OCI-LY7 (cell line): Measurements from ENCODE around the gene CCNL1. TPM values are rescaled to one million over a fixed set of nuclear protein-coding genes. Genes with fewer than 3 reads are reported as not detected.
A peak's percentile ranks its signal among the peaks of the same experiment; 100 is the strongest.

Experiments used
- BruUV-seq: library from RNA; stranded (reverse); fragments of 400-500 nt; replicated peaks from 2 replicates; lab custom pipeline; 2021; lab: Mats Ljungman, UMichigan
- CTCF ChIA-PET: fragments of 300-600 bp; sonication (Branson Sonifier 250); formaldehyde crosslinking; loops from one replicate; lab custom pipeline; 2022; ENCODE audit warnings: antibody characterized with exemption; ENCODE audit not compliant: unreplicated experiment; lab: Charles Lee
- POLR2A ChIA-PET: fragments of 300-600 bp; sonication (Branson Sonifier 250); formaldehyde crosslinking; loops from one replicate; lab custom pipeline; 2022; ENCODE audit warnings: antibody characterized with exemption; lab: Charles Lee
- DNase-seq: peaks from one replicate; pipeline ENCODE4 v3.0.0-alpha.2; 2015; ENCODE audit warnings: low spot score
- H2AFZ ChIP-seq: fragments of 200-600 bp; sonication (generic), shearing (Covaris generic); 2 replicates; pipeline ENCODE4 v1.6.1; 2014; ENCODE audit warnings: mild to moderate bottlenecking, antibody characterized with exemption, low read length, moderate library complexity
- H3K27ac ChIP-seq: fragments of 200-600 bp; sonication (generic); 2 replicates; pipeline ENCODE4 v1.5.1; 2014; ENCODE audit warnings: mixed run types, low read depth, mild to moderate bottlenecking, moderate library complexity, low read length, inconsistent platforms; ENCODE audit not compliant: poor library complexity, severe bottlenecking
- H3K36me3 ChIP-seq: fragments of 200-600 bp; sonication (generic); 2 replicates; pipeline ENCODE4 v1.6.1; 2014; ENCODE audit warnings: mild to moderate bottlenecking, antibody characterized with exemption, low read length, moderate library complexity, mixed read lengths; ENCODE audit not compliant: insufficient read depth
- H3K4me1 ChIP-seq: fragments of 200-600 bp; sonication (generic); 2 replicates; pipeline ENCODE4 v1.5.1; 2014; ENCODE audit warnings: mild to moderate bottlenecking, low read length; ENCODE audit not compliant: insufficient read depth, poor library complexity, severe bottlenecking
- H3K4me2 ChIP-seq: fragments of 200-600 bp; sonication (generic); 2 replicates; pipeline ENCODE4 v1.6.1; 2014; ENCODE audit warnings: mild to moderate bottlenecking, low read length
- H3K4me3 ChIP-seq: fragments of 200-600 bp; sonication (generic); 2 replicates; pipeline ENCODE4 v1.5.1; 2014; ENCODE audit warnings: mild to moderate bottlenecking, low read depth, low read length; ENCODE audit not compliant: poor library complexity, severe bottlenecking
- H3K79me2 ChIP-seq: fragments of 200-600 bp; sonication (generic); 2 replicates; pipeline ENCODE4 v1.6.1; 2016; ENCODE audit warnings: low read depth, mild to moderate bottlenecking, low read length, moderate library complexity, mixed read lengths; ENCODE audit not compliant: insufficient read depth
- H3K9me2 ChIP-seq: fragments of 200-600 bp; sonication (generic); 2 replicates; pipeline ENCODE4 v1.6.1; 2016; ENCODE audit warnings: mild to moderate bottlenecking, low read length, mixed read lengths; ENCODE audit not compliant: insufficient read depth
- H3K9me3 ChIP-seq: fragments of 200-600 bp; sonication (generic); 2 replicates; pipeline ENCODE4 v1.6.1; 2014; ENCODE audit warnings: mild to moderate bottlenecking, mixed run types, low read length, mixed read lengths
- H4K20me1 ChIP-seq: fragments of 200-600 bp; sonication (generic); 2 replicates; pipeline ENCODE4 v1.6.1; 2014; ENCODE audit warnings: mild to moderate bottlenecking, antibody characterized with exemption, low read length, moderate library complexity, mixed read lengths; ENCODE audit not compliant: insufficient read depth
- EZH2phosphoT487 ChIP-seq: fragments of 200-600 bp; sonication (generic); IDR thresholded peaks from 2 replicates; pipeline ENCODE4 v1.6.1; 2018; ENCODE audit warnings: low read depth, borderline replicate concordance, mild to moderate bottlenecking, mixed run types, antibody characterized with exemption, low read length, moderate library complexity, mixed read lengths
- intact Hi-C: fragments of 100-400 bp; cut with micrococcal nuclease; formaldehyde crosslinking; loops from one replicate; pipeline ENCODE4 v1.10.0; 2022; ENCODE audit not compliant: unreplicated experiment
- total RNA-seq, 2 experiments: library from RNA; depleted of rRNA in 1 of 2; stranded (reverse); fragments of >200 nt in 1 of 2; shearing (Covaris generic) in 1 of 2; gene quantifications; 2 replicates each; pipeline ENCODE4 v1.2.3, GENCODE V29; 2014 to 2022
- TF ChIP-seq, protein P1 (sequence below): fragments of 200-600 bp; sonication (generic); conservative IDR thresholded peaks from 2 replicates; pipeline ENCODE4 v1.5.1; 2014; ENCODE audit warnings: mild to moderate bottlenecking, antibody characterized with exemption, low read length, moderate library complexity, mixed read lengths

The CCNL1 gene
- total RNA-seq, 2 experiments from 2014 or later, result 158 to 280 TPM

DNA sequence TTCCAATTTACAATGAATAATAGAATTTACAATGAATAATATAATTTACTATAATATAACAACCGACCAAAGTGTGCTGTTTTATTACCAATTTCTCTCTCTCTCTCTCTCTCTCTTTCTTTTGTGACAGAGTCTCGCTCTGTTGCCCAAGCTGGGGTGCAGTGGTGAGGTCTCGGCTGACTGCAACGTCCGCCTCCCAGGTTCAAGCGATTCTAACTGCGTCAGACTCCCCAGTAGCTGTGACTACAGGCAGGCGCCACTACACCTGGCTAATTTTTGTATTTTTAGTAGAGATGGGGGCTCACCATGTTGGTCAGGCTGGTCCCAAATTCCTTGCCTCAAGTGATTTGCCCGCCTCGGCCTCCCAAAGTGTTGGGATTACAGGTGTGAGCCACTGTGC is 17.0 kb upstream of the CCNL1 start:
- CTCF ChIA-PET, result no interaction called here
- intact Hi-C loops, result loop anchor here (10.0 kb wide), 1 partner anchor 1322 kb away; the partner anchor contains the start of gene SLC33A1
- Histone ChIP-seq H3K4me2 (no peak overlapping the region; the same call in 1 of the 2 replicates), H3K9me3 (peaks cover 8% of the 10 kb centered on the region; the same call in 1 of the 2 replicates), H3K9me2 (no peaks in the 10 kb centered on the region), H3K79me2 (peaks cover 23% of the 10 kb centered on the region; the same call in 1 of the 2 replicates), H3K36me3 (peaks cover 12% of the 10 kb centered on the region; the same call in 1 of the 2 replicates), H3K4me3 (no peak overlapping the region), H3K27ac (no peak overlapping the region), H2AFZ (no peak overlapping the region), H4K20me1 (no peaks in the 10 kb centered on the region), H3K4me1 (peaks cover 17% of the 10 kb centered on the region)
- no peak for DNase-seq
- POLR2A ChIA-PET, result interaction anchor here (0.7 to 7.1 kb wide), 4 partner anchors 14 to 901 kb away, joined by 3 to 245 read pairs (median 12); partner anchors contain the start of gene CCNL1
- no TSS peak for BruUV-seq
- TF ChIP-seq, protein P1, sequence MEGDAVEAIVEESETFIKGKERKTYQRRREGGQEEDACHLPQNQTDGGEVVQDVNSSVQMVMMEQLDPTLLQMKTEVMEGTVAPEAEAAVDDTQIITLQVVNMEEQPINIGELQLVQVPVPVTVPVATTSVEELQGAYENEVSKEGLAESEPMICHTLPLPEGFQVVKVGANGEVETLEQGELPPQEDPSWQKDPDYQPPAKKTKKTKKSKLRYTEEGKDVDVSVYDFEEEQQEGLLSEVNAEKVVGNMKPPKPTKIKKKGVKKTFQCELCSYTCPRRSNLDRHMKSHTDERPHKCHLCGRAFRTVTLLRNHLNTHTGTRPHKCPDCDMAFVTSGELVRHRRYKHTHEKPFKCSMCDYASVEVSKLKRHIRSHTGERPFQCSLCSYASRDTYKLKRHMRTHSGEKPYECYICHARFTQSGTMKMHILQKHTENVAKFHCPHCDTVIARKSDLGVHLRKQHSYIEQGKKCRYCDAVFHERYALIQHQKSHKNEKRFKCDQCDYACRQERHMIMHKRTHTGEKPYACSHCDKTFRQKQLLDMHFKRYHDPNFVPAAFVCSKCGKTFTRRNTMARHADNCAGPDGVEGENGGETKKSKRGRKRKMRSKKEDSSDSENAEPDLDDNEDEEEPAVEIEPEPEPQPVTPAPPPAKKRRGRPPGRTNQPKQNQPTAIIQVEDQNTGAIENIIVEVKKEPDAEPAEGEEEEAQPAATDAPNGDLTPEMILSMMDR, result no peak
- no peak for TF ChIP-seq EZH2phosphoT487

DNA sequence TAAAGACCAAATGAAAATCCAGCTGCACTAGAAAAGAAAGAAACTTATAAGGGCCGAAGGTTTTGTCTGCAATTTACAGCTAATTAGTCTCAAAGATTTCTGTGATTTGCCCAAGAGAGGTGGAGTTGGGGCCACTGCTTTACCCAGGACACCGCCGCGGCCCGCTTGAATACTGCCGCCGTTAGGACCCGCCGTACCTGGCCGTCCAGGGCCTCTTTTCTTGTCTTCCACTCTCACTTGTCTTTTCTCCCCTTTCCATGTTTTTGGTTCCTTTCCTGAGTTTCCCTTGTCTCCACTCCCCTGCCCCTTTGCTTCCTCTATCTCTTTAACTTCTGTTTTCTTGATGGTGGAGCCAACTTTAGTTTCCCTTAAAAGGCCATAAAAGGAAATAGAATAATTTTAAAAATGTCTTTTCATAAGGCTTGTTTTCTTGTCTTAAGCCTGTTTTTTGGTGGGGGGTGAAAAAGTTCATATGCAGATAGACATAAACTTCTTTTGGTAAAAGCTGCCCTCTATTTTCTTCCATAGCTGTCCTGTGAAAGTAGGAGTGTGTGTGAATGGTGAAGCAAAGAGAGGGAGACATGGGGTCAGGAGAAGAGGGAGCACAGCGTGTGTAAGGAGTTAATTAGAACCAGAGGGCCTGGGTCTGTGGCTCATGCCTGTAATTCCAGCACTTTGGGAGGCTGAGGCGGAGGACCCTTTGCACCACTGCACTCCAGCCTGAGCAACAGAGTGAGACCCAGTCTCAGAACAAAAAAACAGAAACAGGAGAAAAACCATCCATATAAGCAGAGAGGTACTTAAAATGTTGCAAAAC is 16.0 kb upstream of the CCNL1 start:
- no peaks in the 10 kb centered on the region for H4K20me1 ChIP-seq
- peak overlapping the region; percentile 76 for H3K4me2 ChIP-seq
- peak overlapping the region; percentile 74; the same call in 1 of the 2 replicates for H2AFZ ChIP-seq
- BruUV-seq, result no TSS peak
- H3K36me3 ChIP-seq, result peaks cover 12% of the 10 kb centered on the region; the same call in 1 of the 2 replicates
- TF ChIP-seq, protein P1, result no peak
- H3K4me1 ChIP-seq, result peaks cover 20% of the 10 kb centered on the region
- ChIA-PET CTCF (interaction anchor here (1.0 to 2.0 kb wide), 2 partner anchors 15 to 38 kb away, joined by 4 to 9 read pairs; no protein-coding TSS in a partner anchor), POLR2A (interaction anchor here (0.5 to 7.1 kb wide), 19 partner anchors 13 to 1318 kb away, joined by 3 to 245 read pairs (median 4); partner anchors contain the start of genes CCNL1, SSR3 and TIPARP)
- H3K4me3 ChIP-seq, result peak overlapping the region; percentile 88
- peaks cover 23% of the 10 kb centered on the region; the same call in 1 of the 2 replicates for H3K79me2 ChIP-seq
- H3K9me2 ChIP-seq, result no peaks in the 10 kb centered on the region
- H3K27ac ChIP-seq, result peak overlapping the region; percentile 84
- no peak for DNase-seq
- peaks cover 8% of the 10 kb centered on the region; the same call in 1 of the 2 replicates for H3K9me3 ChIP-seq
- intact Hi-C loops, result loop anchor here (1.0 to 10.0 kb wide), 3 partner anchors 16 to 1321 kb away; partner anchors contain the start of genes CCNL1, SLC33A1 and TIPARP
